Mesothelial cell of epicardium (in vitro differentiated cells): ENCODE measurements around the gene MIR17HG. TPM values are rescaled to one million over a fixed set of nuclear protein-coding genes. Genes with fewer than 3 reads are reported as not detected.

ENCODE experiments used
- DNase-seq, 2 experiments: peaks; one replicate each; pipeline ENCODE4 v3.0.0; 2021; ENCODE audit warnings: low spot score in 2 of 2; ENCODE audit not compliant: unreplicated experiment in 2 of 2
- H3K27ac Mint-ChIP-seq: 2 replicates; pipeline ENCODE4 v1.8.0; 2021; ENCODE audit warnings: mixed read lengths
- H3K27me3 Mint-ChIP-seq: 2 replicates; pipeline ENCODE4 v1.8.0; 2021; ENCODE audit warnings: low read depth, mixed read lengths
- H3K36me3 Mint-ChIP-seq: 2 replicates; pipeline ENCODE4 v1.8.0; 2021; ENCODE audit warnings: mixed read lengths
- H3K4me1 Mint-ChIP-seq: 2 replicates; pipeline ENCODE4 v1.8.0; 2021; ENCODE audit warnings: mixed read lengths
- H3K4me3 Mint-ChIP-seq: 2 replicates; pipeline ENCODE4 v1.8.0; 2021; ENCODE audit warnings: mild to moderate bottlenecking, moderate library complexity, mixed read lengths
- H3K9me3 Mint-ChIP-seq: 2 replicates; pipeline ENCODE4 v1.8.0; 2021; ENCODE audit warnings: mixed read lengths
- CTCF ChIP-seq: fragments of 200-600 bp; sonication (generic); IDR thresholded peaks from one replicate; pipeline ENCODE4 v1.5.0; 2021; ENCODE audit warnings: antibody characterized with exemption; ENCODE audit not compliant: unreplicated experiment
- total RNA-seq: library from RNA; stranded (reverse); gene quantifications from 3 replicates; pipeline ENCODE4 v1.2.1, GENCODE V29; 2021

MIR17HG gene
- total RNA-seq, 1 donor from 2014 or later: 16.5 TPM

- Mint-ChIP-seq H3K27me3 (no peaks in the 10 kb centered on the region), H3K27ac (no peak overlapping the region), H3K9me3 (no peaks in the 10 kb centered on the region), H3K4me3 (no peak overlapping the region), H3K4me1 (peaks cover 11% of the 10 kb centered on the region), H3K36me3 (no peaks in the 10 kb centered on the region)
- TF ChIP-seq CTCF: no peak
- DNase-seq: no peak
Measured at GRCh38 chr13:91369441-91369831, 21.9 kb downstream of the MIR17HG start.

GRCh38 chr13:91370501-91370900, 23.0 kb downstream of the MIR17HG start:
- no peaks in the 10 kb centered on the region for H3K36me3 Mint-ChIP-seq
- H3K4me1 Mint-ChIP-seq: peaks cover 11% of the 10 kb centered on the region
- no peak overlapping the region for H3K27ac Mint-ChIP-seq
- H3K4me3 Mint-ChIP-seq: no peak overlapping the region
- H3K27me3 Mint-ChIP-seq: no peaks in the 10 kb centered on the region
- no peaks in the 10 kb centered on the region for H3K9me3 Mint-ChIP-seq
- no peak for TF ChIP-seq CTCF
- DNase-seq: no peak

GRCh38 chr13:91372911-91373310, 25.4 kb downstream of the MIR17HG start:
- H3K27me3 Mint-ChIP-seq: no peaks in the 10 kb centered on the region
- H3K4me1 Mint-ChIP-seq: peaks cover 11% of the 10 kb centered on the region
- H3K9me3 Mint-ChIP-seq: no peaks in the 10 kb centered on the region
- no peak for TF ChIP-seq CTCF
- no peak overlapping the region for H3K4me3 Mint-ChIP-seq
- no peak for DNase-seq
- H3K27ac Mint-ChIP-seq: no peak overlapping the region
- H3K36me3 Mint-ChIP-seq: no peaks in the 10 kb centered on the region

GRCh38 chr13:91375116-91375729, 27.7 kb downstream of the MIR17HG start:
- Mint-ChIP-seq H3K4me3 (no peak overlapping the region), H3K4me1 (peaks cover 3% of the 10 kb centered on the region), H3K9me3 (no peaks in the 10 kb centered on the region), H3K27me3 (no peaks in the 10 kb centered on the region), H3K27ac (no peak overlapping the region), H3K36me3 (no peaks in the 10 kb centered on the region)
- DNase-seq: no peak
- TF ChIP-seq CTCF: no peak

- no peak for TF ChIP-seq CTCF
- Mint-ChIP-seq H3K4me3 (no peak overlapping the region), H3K4me1 (no peaks in the 10 kb centered on the region), H3K27ac (no peak overlapping the region), H3K27me3 (peaks cover 13% of the 10 kb centered on the region), H3K36me3 (no peaks in the 10 kb centered on the region), H3K9me3 (no peaks in the 10 kb centered on the region)
- no peak for DNase-seq
Measured at GRCh38 chr13:91381371-91381770, 33.9 kb downstream of the MIR17HG start.

- no peaks in the 10 kb centered on the region for H3K4me1 Mint-ChIP-seq
- no peak for DNase-seq
- TF ChIP-seq CTCF: no peak
- no peaks in the 10 kb centered on the region for H3K36me3 Mint-ChIP-seq
- peaks cover 15% of the 10 kb centered on the region for H3K27me3 Mint-ChIP-seq
- H3K9me3 Mint-ChIP-seq: no peaks in the 10 kb centered on the region
- no peak overlapping the region for H3K27ac Mint-ChIP-seq
- H3K4me3 Mint-ChIP-seq: no peak overlapping the region
Measured at GRCh38 chr13:91383836-91384235, 36.3 kb downstream of the MIR17HG start.
